HCT116 (cell line): ENCODE data around the gene RRAD. TPM values are rescaled to one million over a fixed set of nuclear protein-coding genes. Genes with fewer than 3 reads are reported as not detected.
"Not testable (repeated sequence)": the region's sequence is repeated elsewhere in the genome, so short reads cannot be mapped to it uniquely, and the experiment has no call there.

Source experiments
- ATAC-seq: fragments of 200-7000 bp; cut with Tn5 transposase; 2 replicates; pipeline ENCODE4 v1.9.1; 2020; ENCODE audit warnings: mild to moderate bottlenecking, moderate library complexity
- BruUV-seq: library from RNA; stranded (reverse); fragments of 400-500 nt; replicated peaks from 2 replicates; lab custom pipeline; 2021; lab: Mats Ljungman, UMichigan
- CTCF ChIA-PET: fragments of 300-600 bp; sonication (Branson Sonifier 250); formaldehyde crosslinking; loops from one replicate; lab custom pipeline; 2021; ENCODE audit warnings: antibody characterized with exemption; lab: Charles Lee
- POLR2A ChIA-PET: fragments of 300-600, 350-600 bp; sonication (Branson Sonifier 250); formaldehyde crosslinking; loops from one replicate; lab custom pipeline; 2021; ENCODE audit warnings: antibody characterized with exemption; lab: Charles Lee
- RAD21 ChIA-PET, 2 experiments: fragments of 300-600 bp; sonication (Branson Sonifier 250); formaldehyde crosslinking; loops; one replicate each; lab custom pipeline; 2023; ENCODE audit warnings: low total read pairs in 2 of 2; ENCODE audit not compliant: uncharacterized antibody in 2 of 2, unreplicated experiment in 2 of 2, low non-redundant PET in 1 of 2; lab: Charles Lee
- DNase-seq: peaks from one replicate; pipeline ENCODE4 v3.0.0-alpha.2; 2010; ENCODE audit warnings: low read depth, low spot score
- H2AFZ ChIP-seq: fragments of 200-600 bp; shearing (Covaris generic), sonication (generic); 2 replicates; pipeline ENCODE4 v1.6.1; 2017; ENCODE audit warnings: low read depth, mixed run types, mixed read lengths, antibody characterized with exemption, low read length; ENCODE audit not compliant: poor library complexity, severe bottlenecking
- H3K27ac ChIP-seq: 2 replicates; pipeline ENCODE4 v1.5.1; 2012; ENCODE audit warnings: low read depth, low read length
- H3K27me3 ChIP-seq: fragments of 200-600 bp; sonication (generic); 2 replicates; pipeline ENCODE4 v1.6.1; 2016; ENCODE audit warnings: mixed run types, low read length, mixed read lengths; ENCODE audit not compliant: insufficient read depth
- H3K36me3 ChIP-seq, 2 experiments: fragments of 200-500 bp in 1 of 2; fragments of 200-600 bp in 1 of 2; sonication (Bioruptor generic) in 1 of 2; sonication (generic) in 1 of 2; 2 replicates each; pipeline versions ENCODE4 v1.5.1 to v1.6.1; 2014 to 2016; ENCODE audit warnings: low read length in 2 of 2, inconsistent platforms in 1 of 2, mixed read lengths in 1 of 2, mixed run types in 1 of 2; ENCODE audit not compliant: insufficient read depth in 2 of 2, control insufficient read depth in 1 of 2
- H3K4me1 ChIP-seq, 2 experiments: fragments of 200-600 bp in 1 of 2; sonication (generic) in 1 of 2; 2 replicates each; pipeline versions ENCODE4 v1.5.1 to v1.6.1; 2012 to 2017; ENCODE audit warnings: low read length in 2 of 2, inconsistent platforms in 1 of 2, mild to moderate bottlenecking in 1 of 2, mixed read lengths in 1 of 2, mixed run types in 1 of 2, moderate library complexity in 1 of 2; ENCODE audit not compliant: insufficient read depth in 2 of 2, control insufficient read depth in 1 of 2
- H3K4me2 ChIP-seq: fragments of 200-600 bp; sonication (generic); 2 replicates; pipeline ENCODE4 v1.6.1; 2017; ENCODE audit warnings: mixed run types, low read length, mixed read lengths
- H3K4me3 ChIP-seq, 2 experiments: fragments of 200-600 bp in 1 of 2; sonication (generic) in 1 of 2; replicated peaks in 1 of 2; 2 replicates each; pipeline ENCODE4 v1.5.1; 2011 to 2016; ENCODE audit warnings: low read length in 2 of 2, control low read depth in 1 of 2, low read depth in 1 of 2, mild to moderate bottlenecking in 1 of 2, mixed read lengths in 1 of 2, mixed run types in 1 of 2
- H3K79me2 ChIP-seq: fragments of 200-600 bp; sonication (generic); 2 replicates; pipeline ENCODE4 v1.6.1; 2017; ENCODE audit warnings: mild to moderate bottlenecking, mixed run types, low read length, moderate library complexity, mixed read lengths; ENCODE audit not compliant: insufficient read depth
- H3K9ac ChIP-seq: fragments of 200-600 bp; sonication (generic); 2 replicates; pipeline ENCODE4 v1.6.1; 2016; ENCODE audit warnings: low read length, mixed read lengths
- H3K9me2 ChIP-seq: fragments of 200-600 bp; sonication (generic), shearing (Covaris generic); 2 replicates; pipeline ENCODE4 v1.6.1; 2017; ENCODE audit warnings: mixed run types, mild to moderate bottlenecking, moderate library complexity; ENCODE audit not compliant: insufficient read depth
- H3K9me3 ChIP-seq, 2 experiments: fragments of 200-500 bp in 1 of 2; fragments of 200-600 bp in 1 of 2; sonication (Bioruptor generic) in 1 of 2; sonication (generic) in 1 of 2; 2 replicates each; pipeline ENCODE4 v1.6.1; 2014 to 2017; ENCODE audit warnings: low read length in 2 of 2, mixed read lengths in 2 of 2, inconsistent platforms in 1 of 2, low read depth in 1 of 2, mild to moderate bottlenecking in 1 of 2, mixed run types in 1 of 2, moderate library complexity in 1 of 2; ENCODE audit not compliant: control insufficient read depth in 1 of 2, insufficient read depth in 1 of 2
- H4K20me1 ChIP-seq: fragments of 200-600 bp; sonication (generic), shearing (Covaris generic); 2 replicates; pipeline ENCODE4 v1.6.1; 2017; ENCODE audit warnings: mixed run types, mild to moderate bottlenecking, moderate library complexity; ENCODE audit not compliant: insufficient read depth
- CEBPB ChIP-seq: IDR thresholded peaks from 2 replicates; pipeline ENCODE4 v1.6.1; 2012; ENCODE audit warnings: low read depth
- EGR1 ChIP-seq: IDR thresholded peaks from 2 replicates; pipeline ENCODE4 v1.6.1; 2012; ENCODE audit warnings: low read depth
- ELF1 ChIP-seq: IDR thresholded peaks from 2 replicates; pipeline ENCODE4 v1.6.1; 2012; ENCODE audit warnings: low read depth, borderline replicate concordance
- EZH2 ChIP-seq: fragments of 200-600 bp; sonication (generic); IDR thresholded peaks from 2 replicates; pipeline ENCODE4 v1.6.1; 2017; ENCODE audit warnings: antibody characterized with exemption, mixed run types
- EZH2phosphoT487 ChIP-seq: fragments of 200-600 bp; IDR thresholded peaks from 2 replicates; pipeline ENCODE4 v1.6.1; 2018; ENCODE audit warnings: antibody characterized with exemption, borderline replicate concordance
- JUND ChIP-seq: IDR thresholded peaks from 2 replicates; pipeline ENCODE4 v1.6.1; 2012
- POLR2A ChIP-seq: IDR thresholded peaks from 2 replicates; pipeline ENCODE4 v1.7.0; 2011; ENCODE audit warnings: borderline replicate concordance; ENCODE audit not compliant: insufficient read depth, insufficient read length; ENCODE audit errors: extremely low read depth
- POLR2AphosphoS5 ChIP-seq: IDR thresholded peaks from 2 replicates; pipeline ENCODE4 v1.6.1; 2011; ENCODE audit warnings: mild to moderate bottlenecking, low read depth, low read length, moderate library complexity
- RAD21 ChIP-seq: IDR thresholded peaks from 2 replicates; pipeline ENCODE4 v1.6.1; 2012; ENCODE audit warnings: low read depth, mild to moderate bottlenecking
- SIN3A ChIP-seq: IDR thresholded peaks from 2 replicates; pipeline ENCODE4 v1.6.1; 2012; ENCODE audit warnings: low read depth
- SP1 ChIP-seq: IDR thresholded peaks from 2 replicates; pipeline ENCODE4 v1.6.1; 2012; ENCODE audit warnings: low read depth
- SRF ChIP-seq: IDR thresholded peaks from 2 replicates; pipeline ENCODE4 v1.6.1; 2012; ENCODE audit warnings: low read depth
- TCF7L2 ChIP-seq: IDR thresholded peaks from 2 replicates; pipeline ENCODE4 v1.7.0; 2011; ENCODE audit warnings: borderline replicate concordance, inconsistent platforms; ENCODE audit not compliant: insufficient read depth, insufficient read length; ENCODE audit errors: extremely low read depth
- ZFX ChIP-seq: fragments of 450-650 bp; IDR thresholded peaks from 2 replicates; pipeline ENCODE4 v1.6.1; 2017
- intact Hi-C: fragments of 100-400 bp; cut with micrococcal nuclease; formaldehyde crosslinking; loops from 2 replicates; pipeline ENCODE4 v1.10.0; 2022
- total RNA-seq: library from RNA; stranded (reverse); gene quantifications from one replicate; pipeline ENCODE4 v1.2.1, GENCODE V29; 2021; ENCODE audit not compliant: unreplicated experiment
- TF ChIP-seq, protein P1 (sequence below): IDR thresholded peaks from 2 replicates; pipeline ENCODE4 v1.6.1; 2012
- TF ChIP-seq, protein P2 (sequence below): IDR thresholded peaks from 2 replicates; pipeline ENCODE4 v1.6.1; 2011; ENCODE audit warnings: mild to moderate bottlenecking, low read length, moderate library complexity; ENCODE audit not compliant: insufficient replicate concordance; ENCODE audit errors: extremely low read depth
- TF ChIP-seq, protein P3 (sequence below), 3 experiments: fragments of 200-600 bp in 1 of 3; sonication (generic) in 1 of 3; IDR thresholded peaks in 2 of 3; conservative IDR thresholded peaks in 1 of 3; 2 replicates each; pipeline ENCODE4 v1.5.1; 2012 to 2017; ENCODE audit warnings: low read depth in 2 of 3, low read length in 2 of 3, antibody characterized with exemption in 1 of 3, borderline replicate concordance in 1 of 3, control low read depth in 1 of 3, mild to moderate bottlenecking in 1 of 3, mixed read lengths in 1 of 3, mixed run types in 1 of 3, moderate library complexity in 1 of 3; ENCODE audit not compliant: insufficient read depth in 1 of 3

Gene RRAD
- total RNA-seq, 1 experiment from 2014 or later, result 2.2 TPM

DNA sequence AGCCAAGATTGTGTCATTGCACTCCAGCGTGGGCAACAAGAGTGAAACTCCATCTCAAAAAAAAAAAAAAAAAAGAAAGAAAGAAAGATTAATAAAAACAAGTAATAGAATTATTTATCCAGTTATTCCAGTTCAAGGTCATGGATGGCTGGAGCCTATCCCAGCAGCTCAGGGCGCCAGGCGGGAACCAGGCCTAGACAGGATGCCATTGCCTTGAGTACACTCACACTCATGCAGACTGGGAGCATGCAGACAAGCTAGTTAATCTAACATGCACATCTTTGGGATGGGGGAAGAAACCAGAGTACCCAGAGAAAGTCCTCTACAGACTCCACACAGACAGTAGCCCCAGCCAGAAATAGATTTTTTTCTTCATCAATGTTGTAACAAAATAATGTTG is 27.1 kb downstream of the RRAD start:
- no peaks in the 10 kb centered on the region for H4K20me1 ChIP-seq
- no peak overlapping the region for H3K9ac ChIP-seq
- ATAC-seq, result no peak
- H3K36me3 ChIP-seq, result no peaks in the 10 kb centered on the region
- H3K79me2 ChIP-seq, result no peaks in the 10 kb centered on the region
- BruUV-seq, result no TSS peak
- intact Hi-C loops, result loop anchor here (5.0 to 10.0 kb wide), 2 partner anchors 54 to 207 kb away; partner anchors contain the start of gene PHAF1
- POLR2A ChIA-PET, result no interaction called here
- no peak overlapping the region for H3K4me3 ChIP-seq
- no peaks in the 10 kb centered on the region for H3K9me3 ChIP-seq
- H3K9me2 ChIP-seq, result no peaks in the 10 kb centered on the region
- H3K4me2 ChIP-seq, result no peak overlapping the region
- TF ChIP-seq, protein P1, sequence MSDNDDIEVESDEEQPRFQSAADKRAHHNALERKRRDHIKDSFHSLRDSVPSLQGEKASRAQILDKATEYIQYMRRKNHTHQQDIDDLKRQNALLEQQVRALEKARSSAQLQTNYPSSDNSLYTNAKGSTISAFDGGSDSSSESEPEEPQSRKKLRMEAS, result no peak
- TF ChIP-seq JUND (no peak), POLR2AphosphoS5 (no peak), EZH2phosphoT487 (no peak), TCF7L2 (no peak), ELF1 (no peak), EZH2 (no peak), POLR2A (no peak), SRF (no peak), RAD21 (no peak), CEBPB (no peak), SP1 (no peak), SIN3A (no peak), ZFX (no peak), EGR1 (no peak)
- TF ChIP-seq, protein P2, sequence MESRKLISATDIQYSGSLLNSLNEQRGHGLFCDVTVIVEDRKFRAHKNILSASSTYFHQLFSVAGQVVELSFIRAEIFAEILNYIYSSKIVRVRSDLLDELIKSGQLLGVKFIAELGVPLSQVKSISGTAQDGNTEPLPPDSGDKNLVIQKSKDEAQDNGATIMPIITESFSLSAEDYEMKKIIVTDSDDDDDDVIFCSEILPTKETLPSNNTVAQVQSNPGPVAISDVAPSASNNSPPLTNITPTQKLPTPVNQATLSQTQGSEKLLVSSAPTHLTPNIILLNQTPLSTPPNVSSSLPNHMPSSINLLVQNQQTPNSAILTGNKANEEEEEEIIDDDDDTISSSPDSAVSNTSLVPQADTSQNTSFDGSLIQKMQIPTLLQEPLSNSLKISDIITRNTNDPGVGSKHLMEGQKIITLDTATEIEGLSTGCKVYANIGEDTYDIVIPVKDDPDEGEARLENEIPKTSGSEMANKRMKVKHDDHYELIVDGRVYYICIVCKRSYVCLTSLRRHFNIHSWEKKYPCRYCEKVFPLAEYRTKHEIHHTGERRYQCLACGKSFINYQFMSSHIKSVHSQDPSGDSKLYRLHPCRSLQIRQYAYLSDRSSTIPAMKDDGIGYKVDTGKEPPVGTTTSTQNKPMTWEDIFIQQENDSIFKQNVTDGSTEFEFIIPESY, result no peak
- TF ChIP-seq, protein P3, sequence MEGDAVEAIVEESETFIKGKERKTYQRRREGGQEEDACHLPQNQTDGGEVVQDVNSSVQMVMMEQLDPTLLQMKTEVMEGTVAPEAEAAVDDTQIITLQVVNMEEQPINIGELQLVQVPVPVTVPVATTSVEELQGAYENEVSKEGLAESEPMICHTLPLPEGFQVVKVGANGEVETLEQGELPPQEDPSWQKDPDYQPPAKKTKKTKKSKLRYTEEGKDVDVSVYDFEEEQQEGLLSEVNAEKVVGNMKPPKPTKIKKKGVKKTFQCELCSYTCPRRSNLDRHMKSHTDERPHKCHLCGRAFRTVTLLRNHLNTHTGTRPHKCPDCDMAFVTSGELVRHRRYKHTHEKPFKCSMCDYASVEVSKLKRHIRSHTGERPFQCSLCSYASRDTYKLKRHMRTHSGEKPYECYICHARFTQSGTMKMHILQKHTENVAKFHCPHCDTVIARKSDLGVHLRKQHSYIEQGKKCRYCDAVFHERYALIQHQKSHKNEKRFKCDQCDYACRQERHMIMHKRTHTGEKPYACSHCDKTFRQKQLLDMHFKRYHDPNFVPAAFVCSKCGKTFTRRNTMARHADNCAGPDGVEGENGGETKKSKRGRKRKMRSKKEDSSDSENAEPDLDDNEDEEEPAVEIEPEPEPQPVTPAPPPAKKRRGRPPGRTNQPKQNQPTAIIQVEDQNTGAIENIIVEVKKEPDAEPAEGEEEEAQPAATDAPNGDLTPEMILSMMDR (IDR thresholded peaks at IDR 0.05 in 2 of 3, conservative IDR thresholded peaks at IDR 0.05 in 1 of 3; ENCODE audit: borderline replicate concordance in 1 of 3, insufficient read depth in 1 of 3, low read depth in 2 of 3, low read length in 2 of 3), result no peak
- TF ChIP-seq, all 23 proteins: peak for 0
- peaks cover 7 to 12% of the 10 kb centered on the region in 2 experiments; a peak in 3 of 4 replicates for H3K4me1 ChIP-seq
- no peak overlapping the region for H3K27ac ChIP-seq
- H2AFZ ChIP-seq, result no peak overlapping the region
- CTCF ChIA-PET, result no interaction called here
- RAD21 ChIA-PET, result no interaction called here
- H3K27me3 ChIP-seq, result no peaks in the 10 kb centered on the region
- DNase-seq, result no peak

DNA sequence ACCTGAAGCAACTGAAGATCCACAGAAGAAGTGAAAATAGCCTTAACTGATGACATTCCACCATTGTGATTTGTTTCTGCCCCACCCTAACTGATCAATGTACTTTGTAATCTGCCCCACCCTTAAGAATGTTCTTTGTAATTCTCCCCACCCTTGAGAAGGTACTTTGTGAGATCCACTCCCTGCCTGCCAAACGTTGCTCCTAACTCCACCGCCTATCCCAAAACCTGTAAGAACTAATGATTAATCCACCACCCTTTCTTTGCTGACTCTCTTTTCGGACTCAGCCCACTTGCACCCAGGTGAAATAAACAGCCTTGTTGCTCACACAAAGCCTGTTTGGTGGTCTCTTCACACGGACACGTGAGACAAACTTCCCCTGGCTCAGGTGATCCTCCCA is 28.7 kb downstream of the RRAD start:
- H3K9me3 ChIP-seq, BruUV-seq, DNase-seq, H3K9me2 ChIP-seq, ATAC-seq, H3K36me3 ChIP-seq, H4K20me1 ChIP-seq, H2AFZ ChIP-seq, RAD21 ChIA-PET, POLR2A ChIA-PET, H3K79me2 ChIP-seq, H3K4me2 ChIP-seq, H3K27ac ChIP-seq, H3K27me3 ChIP-seq, H3K4me3 ChIP-seq, H3K9ac ChIP-seq: not testable (repeated sequence)
- CTCF ChIA-PET, result interaction anchor here (1.5 to 2.4 kb wide), 2 partner anchors 16 to 19 kb away, joined by 4 to 10 read pairs; partner anchors contain the start of gene PDP2
- peaks cover 7 to 12% of the 10 kb centered on the region in 2 experiments; a peak in 3 of 4 replicates for H3K4me1 ChIP-seq
- intact Hi-C loops, result loop anchor here (5.0 to 10.0 kb wide), 2 partner anchors 56 to 208 kb away; partner anchors contain the start of gene PHAF1
